DMS 273 (cell line): ENCODE data around the gene GPX3.
A peak's percentile ranks its signal among the peaks of the same experiment; 100 is the strongest.

Source experiments
- DNase-seq: peaks from one replicate; lab custom pipeline; 2025; ENCODE audit not compliant: unreplicated experiment; lab: John Stamatoyannopoulos, UW

GPX3 gene

GRCh38 chr5:151020304-151021110, at the start of gene GPX3:
Gene GPX3, plus strand, starts transcription at chr5:151020591. Its CDS starts 64 bp downstream, at chr5:151020655.
- DNase-seq = peak; percentile 84

- DNase-seq = no peak
Observed at GRCh38 chr5:150978590-150978989, 41.8 kb upstream of the GPX3 start.

- no peak for DNase-seq
Observed at GRCh38 chr5:150987746-150988145, 32.6 kb upstream of the GPX3 start.

GRCh38 chr5:150989695-150990094, 30.7 kb upstream of the GPX3 start:
- DNase-seq = peak; percentile 29

- DNase-seq = no peak
Observed at GRCh38 chr5:150992705-150993104, 27.7 kb upstream of the GPX3 start.

GRCh38 chr5:150993422-150993821, 27.0 kb upstream of the GPX3 start:
- no peak for DNase-seq

GRCh38 chr5:150993826-150994412, 26.5 kb upstream of the GPX3 start:
- DNase-seq = no peak

- DNase-seq = peak; percentile 35
Observed at GRCh38 chr5:150999704-151000442, 20.5 kb upstream of the GPX3 start.

- no peak for DNase-seq
Observed at GRCh38 chr5:151001436-151001835, 19.0 kb upstream of the GPX3 start.

- DNase-seq = peak; percentile 70
Observed at GRCh38 chr5:151002250-151002649, 18.1 kb upstream of the GPX3 start.

- no peak for DNase-seq
Observed at GRCh38 chr5:151002681-151003502, 17.5 kb upstream of the GPX3 start.

GRCh38 chr5:151003503-151003860, 16.9 kb upstream of the GPX3 start:
- DNase-seq = no peak

GRCh38 chr5:151004499-151004898, 15.9 kb upstream of the GPX3 start:
- DNase-seq = no peak

GRCh38 chr5:151005187-151005949, 15.0 kb upstream of the GPX3 start:
- no peak for DNase-seq

GRCh38 chr5:151005950-151006576, 14.3 kb upstream of the GPX3 start:
- peak; percentile 39 for DNase-seq

GRCh38 chr5:151006704-151007334, 13.6 kb upstream of the GPX3 start:
- no peak for DNase-seq

- DNase-seq = no peak
Observed at GRCh38 chr5:151007430-151008209, 12.8 kb upstream of the GPX3 start.

GRCh38 chr5:151008210-151008491, 12.2 kb upstream of the GPX3 start:
- no peak for DNase-seq

GRCh38 chr5:151008906-151009305, 11.5 kb upstream of the GPX3 start:
- DNase-seq = no peak
